Cerebellar cortex (tissue), 1 donor: ENCODE results near the gene RXRB.

Experiments used
- DNase-seq: peaks from one replicate; pipeline ENCODE4 v3.0.0-alpha.2; 2015; ENCODE audit warnings: low spot score

Gene RXRB

GRCh38 chr6:33211666-33212422 lies 11.4 kb upstream of the RXRB start:
- no peak for DNase-seq

DNA sequence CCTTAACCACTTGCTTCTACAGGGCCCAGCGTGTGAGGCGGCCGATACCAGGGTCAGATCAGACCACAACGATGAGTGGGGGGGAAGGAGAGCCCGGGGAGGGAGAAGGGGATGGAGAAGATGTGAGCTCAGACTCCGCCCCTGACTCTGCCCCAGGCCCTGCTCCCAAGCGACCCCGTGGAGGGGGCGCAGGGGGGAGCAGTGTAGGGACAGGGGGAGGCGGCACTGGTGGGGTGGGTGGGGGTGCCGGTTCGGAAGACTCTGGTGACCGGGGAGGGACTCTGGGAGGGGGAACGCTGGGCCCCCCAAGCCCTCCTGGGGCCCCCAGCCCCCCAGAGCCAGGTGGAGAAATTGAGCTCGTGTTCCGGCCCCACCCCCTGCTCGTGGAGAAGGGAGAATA lies 10.7 kb upstream of the RXRB start:
- DNase-seq, result no peak

DNA sequence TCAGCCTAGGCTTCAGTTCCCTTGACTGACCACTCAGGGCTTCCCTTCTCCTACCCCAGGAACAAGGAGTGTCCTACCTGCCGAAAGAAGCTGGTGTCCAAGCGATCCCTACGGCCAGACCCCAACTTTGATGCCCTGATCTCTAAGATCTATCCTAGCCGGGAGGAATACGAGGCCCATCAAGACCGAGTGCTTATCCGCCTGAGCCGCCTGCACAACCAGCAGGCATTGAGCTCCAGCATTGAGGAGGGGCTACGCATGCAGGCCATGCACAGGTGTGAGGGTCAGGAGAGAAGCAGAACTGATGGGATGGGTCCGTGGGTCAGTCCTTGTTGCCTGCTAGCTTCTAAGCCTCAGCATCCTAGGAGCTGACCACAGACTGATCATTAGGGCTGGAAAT lies 9.4 kb upstream of the RXRB start:
- no peak for DNase-seq

DNA sequence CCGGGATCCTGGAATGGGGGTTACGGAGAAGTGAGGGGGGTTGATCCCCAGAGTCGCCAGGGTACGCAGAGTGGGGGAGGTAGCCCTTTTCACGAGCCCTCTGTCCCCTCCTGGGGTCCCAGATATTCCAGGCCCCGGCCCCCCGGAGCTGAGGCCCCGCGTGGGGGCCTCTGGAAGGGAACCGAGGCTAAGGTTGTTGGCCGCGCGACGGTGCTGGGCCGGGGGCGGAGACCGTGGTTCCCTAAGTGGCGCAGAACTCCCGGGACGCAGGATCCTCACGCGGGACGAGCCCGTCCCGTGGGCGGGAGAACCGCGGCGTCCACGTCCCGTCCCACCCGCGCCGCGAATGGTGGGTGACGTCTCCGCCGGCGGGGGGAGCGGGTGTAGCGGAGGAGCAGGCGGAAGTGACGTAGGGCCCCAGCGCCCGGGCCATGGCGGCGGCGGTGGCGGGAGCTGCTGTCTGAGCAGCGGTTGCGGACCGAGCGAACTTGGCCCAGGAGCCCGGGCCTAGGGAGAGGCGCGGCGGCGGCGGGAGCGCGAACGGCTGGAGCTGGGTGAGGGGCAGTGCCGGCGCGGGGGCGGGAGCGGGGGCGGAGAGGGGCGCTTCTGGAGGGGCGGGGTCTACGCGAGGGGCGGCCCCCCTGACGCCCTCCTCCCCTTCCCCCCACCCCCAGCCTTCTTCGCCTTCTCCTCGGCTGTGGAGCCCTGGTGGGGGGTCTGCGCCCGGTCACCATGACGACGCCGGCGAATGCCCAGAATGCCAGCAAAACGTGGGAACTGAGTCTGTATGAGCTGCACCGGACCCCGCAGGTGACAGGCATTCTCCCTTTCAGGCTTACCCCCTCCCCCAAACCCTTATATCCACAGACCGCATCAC lies 7.9 kb upstream of the RXRB start, which contains the start of gene RING1:
Gene RING1, plus strand, starts transcription at position 410 of the 877 bp plus-strand sequence. Its CDS starts 323 bp downstream, at position 733.
- peak; percentile 77 for DNase-seq

DNA sequence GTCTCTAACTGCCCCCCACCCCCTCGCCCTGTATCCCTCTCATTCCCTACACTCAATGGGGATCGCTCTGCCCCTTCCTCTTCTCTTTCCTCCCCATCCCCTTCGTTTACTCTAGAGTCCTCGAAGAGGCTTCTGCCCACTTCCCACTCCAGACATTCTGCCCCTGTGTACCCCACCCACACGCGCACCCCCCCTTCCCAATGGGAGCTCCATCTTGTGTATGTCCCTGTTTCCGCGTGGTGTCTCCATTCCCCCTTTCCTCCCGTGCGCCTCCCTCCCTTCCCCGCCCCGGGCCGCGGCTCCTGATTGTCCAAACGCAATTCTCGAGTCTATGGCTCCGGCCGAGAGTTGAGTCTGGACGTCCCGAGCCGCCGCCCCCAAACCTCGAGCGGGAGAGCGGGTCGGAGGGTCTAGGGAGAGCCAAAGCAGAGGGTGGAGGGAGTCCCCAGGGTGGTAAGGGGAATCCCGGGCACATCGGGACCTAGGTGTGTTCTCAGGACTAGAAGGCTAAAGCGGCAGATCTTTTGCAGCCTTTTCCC lies 7.2 kb upstream of the RXRB start:
- DNase-seq, result peak; percentile 34

DNA sequence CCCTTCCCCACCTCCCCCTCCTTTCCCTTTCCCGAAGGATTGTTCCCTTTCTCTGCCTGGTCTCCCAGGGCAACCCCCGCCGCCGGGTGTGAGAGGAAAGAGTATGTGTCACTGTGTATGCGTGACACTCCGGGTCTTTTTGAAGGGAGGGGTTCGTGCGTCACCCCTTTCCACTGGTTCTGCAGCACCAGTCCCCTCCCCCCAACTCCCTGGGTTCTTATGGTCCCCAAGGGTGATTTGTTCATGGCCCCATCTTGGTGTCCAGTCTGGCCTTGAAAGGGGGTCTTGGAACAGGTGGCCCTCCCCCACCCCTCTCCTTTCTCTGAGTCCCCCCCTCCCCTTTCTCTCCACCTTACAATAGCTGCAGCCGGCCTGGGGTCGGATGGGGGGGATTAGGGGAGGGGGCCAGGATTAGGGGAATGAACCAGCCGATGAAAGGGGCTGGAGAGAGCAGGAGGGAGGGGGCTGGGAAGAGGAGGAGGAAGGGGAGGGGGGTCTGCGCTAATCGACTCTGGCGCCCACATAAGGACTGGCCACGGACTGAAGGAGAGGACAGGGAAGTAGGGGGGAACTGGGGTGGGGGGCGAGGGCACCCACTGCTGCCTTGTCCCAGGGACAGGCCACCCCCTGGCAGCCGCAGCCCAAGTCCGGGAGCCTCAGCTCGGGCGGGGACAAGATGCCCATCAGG lies 6.5 kb upstream of the RXRB start:
- DNase-seq, result no peak

DNA sequence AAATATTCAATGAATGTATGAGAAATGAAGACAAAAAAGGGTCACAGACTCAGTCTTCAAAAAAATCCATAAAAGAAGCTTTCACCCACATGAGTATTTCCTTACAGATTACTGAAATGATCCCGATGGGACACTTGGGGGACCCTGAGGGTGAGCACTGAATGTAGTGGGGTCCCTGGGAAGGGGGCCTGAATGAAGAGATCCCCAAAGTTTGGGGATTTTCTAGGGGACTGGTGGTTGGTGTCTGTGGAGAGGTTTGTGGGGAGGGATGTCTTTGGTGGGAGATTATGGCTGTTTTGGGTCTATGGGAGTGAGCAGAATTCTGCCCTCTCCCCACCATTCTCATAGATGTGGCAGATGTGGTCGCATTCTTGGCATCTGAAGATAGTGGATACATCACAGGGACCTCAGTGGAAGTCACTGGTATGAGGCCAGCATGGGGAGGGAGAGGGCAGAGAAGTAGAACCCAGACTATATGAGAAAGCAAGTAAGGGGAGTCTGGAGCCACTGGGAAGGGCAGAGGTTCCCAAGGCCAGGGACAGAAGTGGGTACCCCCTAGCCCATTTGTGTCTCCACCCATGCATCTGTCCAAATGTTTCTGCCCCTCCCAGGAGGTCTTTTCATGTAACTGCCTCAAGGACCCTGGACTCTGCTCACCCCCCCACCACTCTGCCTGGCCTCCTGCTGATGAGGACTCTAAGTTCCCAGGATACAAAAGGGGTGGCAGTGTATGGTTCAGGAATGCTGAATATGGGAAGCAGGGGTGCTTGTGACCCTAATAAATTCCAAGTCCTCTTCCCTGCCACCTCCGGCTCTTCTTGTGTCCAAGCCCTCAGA lies 5.8 kb upstream of the RXRB start:
- DNase-seq, result no peak

DNA sequence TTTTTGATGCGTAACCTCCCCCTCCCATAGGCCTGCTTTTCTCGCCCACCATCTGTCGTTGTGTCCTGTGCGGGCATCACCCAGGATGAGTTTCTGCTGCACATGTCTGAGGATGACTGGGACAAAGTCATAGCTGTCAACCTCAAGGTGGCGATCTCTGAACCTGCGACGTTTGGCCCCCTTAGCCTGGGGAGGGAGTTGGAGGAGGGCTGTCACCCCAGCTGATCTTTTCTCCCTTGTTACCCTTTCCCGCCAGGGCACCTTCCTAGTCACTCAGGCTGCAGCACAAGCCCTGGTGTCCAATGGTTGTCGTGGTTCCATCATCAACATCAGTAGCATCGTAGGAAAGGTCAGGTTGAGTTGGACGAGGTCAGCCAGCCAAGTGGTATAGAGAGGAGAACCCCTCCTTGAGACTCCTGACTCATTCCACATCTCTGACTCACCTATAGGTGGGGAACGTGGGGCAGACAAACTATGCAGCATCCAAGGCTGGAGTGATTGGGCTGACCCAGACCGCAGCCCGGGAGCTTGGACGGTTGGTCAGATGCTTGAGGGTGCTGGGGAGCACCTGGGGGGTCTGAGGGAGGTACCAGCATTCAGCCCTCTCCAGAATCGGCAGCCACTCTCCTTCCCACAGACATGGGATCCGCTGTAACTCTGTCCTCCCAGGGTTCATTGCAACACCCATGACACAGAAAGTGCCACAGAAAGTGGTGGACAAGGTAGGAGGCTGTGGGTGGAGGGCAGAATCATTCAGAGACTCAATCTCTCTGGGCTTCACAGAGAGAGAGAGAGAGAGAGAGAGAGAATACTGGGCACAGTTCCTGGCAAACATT lies 4.9 kb upstream of the RXRB start:
- DNase-seq, result peak; percentile 35

GRCh38 chr6:33204415-33205190 lies 4.1 kb upstream of the RXRB start, which contains the start of gene HSD17B8:
Gene HSD17B8 (plus strand): TSS chr6:33204655. CDS start chr6:33204669, 14 bp downstream.
- DNase-seq, result peak; percentile 91

DNA sequence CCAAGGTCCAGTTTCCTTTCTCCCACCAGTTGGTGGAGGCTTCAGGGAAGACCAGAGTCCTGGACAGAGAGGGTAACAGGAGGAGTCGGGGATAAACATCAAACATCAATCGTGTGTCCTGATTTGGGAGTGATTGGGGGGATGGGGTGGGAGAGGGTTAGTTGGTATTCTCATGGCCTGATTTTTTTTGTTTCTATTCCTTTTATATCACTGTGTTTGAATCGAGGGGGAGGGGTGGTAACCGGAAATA lies 3.6 kb upstream of the RXRB start:
- no peak for DNase-seq

GRCh38 chr6:33203443-33204164 lies 3.1 kb upstream of the RXRB start:
- no peak for DNase-seq

DNA sequence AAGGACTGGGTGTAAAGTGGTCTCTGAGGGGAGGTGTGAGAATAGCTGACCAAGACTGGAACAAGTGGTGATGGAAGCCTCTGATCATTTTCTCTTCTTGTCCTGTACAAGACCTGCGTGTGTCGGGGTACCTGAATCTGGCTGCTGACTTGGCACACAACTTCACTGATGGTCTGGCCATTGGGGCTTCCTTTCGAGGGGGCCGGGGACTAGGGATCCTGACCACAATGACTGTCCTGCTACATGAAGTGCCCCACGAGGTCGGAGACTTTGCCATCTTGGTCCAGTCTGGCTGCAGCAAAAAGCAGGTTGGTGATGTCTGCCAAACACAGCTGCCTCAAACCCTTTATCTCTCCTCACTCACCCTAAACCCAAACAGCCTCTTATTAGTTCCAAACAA lies 2.3 kb upstream of the RXRB start:
- DNase-seq, result no peak

GRCh38 chr6:33201935-33202334 lies 1.5 kb upstream of the RXRB start:
- DNase-seq, result no peak

GRCh38 chr6:33201147-33201545 lies 681 bp upstream of the RXRB start:
- no peak for DNase-seq

- peak; percentile 74 for DNase-seq
These were observed 712 bp downstream of the RXRB start for GRCh38 chr6:33199687-33200218.

DNA sequence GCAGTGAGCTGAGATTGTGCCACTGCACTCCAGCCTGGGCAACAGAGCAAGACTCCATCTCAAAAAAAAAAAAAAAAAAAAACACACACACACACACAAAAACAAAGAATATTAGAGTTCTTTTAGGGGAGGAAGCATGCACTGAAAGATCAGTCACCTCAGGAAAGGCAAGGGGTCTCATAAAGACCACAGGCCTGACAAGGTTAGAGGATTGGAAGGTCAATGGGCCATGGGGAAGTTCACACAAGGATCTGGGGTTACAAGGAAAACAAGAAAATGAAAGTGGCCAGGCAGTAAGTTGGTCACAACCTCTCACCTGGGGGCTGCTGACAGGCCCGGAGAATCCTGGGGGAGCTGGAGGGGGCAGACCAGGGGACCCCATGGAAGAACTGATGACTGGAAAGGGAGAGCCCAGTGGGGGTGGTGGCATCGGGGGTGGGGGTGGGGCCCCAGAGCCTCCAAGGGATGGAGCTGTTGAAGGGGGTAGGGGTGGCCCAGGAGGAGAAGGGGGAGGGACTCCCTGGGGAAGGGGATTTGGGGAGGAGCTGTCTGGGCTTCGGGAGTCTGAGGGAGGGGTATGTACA lies 1.5 kb downstream of the RXRB start:
- DNase-seq, result no peak

GRCh38 chr6:33198159-33198852 lies 2.2 kb downstream of the RXRB start:
- DNase-seq, result no peak
